Ovary (tissue), 3 donors: ENCODE measurements around the gene PPP1R9B.

ENCODE experiments used
- EP300 ChIP-seq: sonication (generic); formaldehyde crosslinking; IDR thresholded peaks from one replicate; pipeline ENCODE4 v1.6.1; 2017; ENCODE audit warnings: antibody characterized with exemption
- POLR2A ChIP-seq: fragments of 450-650 bp; IDR thresholded peaks from one replicate; pipeline ENCODE4 v1.6.1; 2017; ENCODE audit warnings: antibody characterized with exemption, mild to moderate bottlenecking, moderate library complexity
- TF ChIP-seq, protein P1 (sequence below), 3 donors: fragments of 450-650 bp in 2 of 3; fragments of 200-600 bp in 1 of 3; IDR thresholded peaks; one replicate each; pipeline versions ENCODE4 v1.5.1 to v1.8.0; 2016 to 2022; ENCODE audit warnings: antibody characterized with exemption in 3 of 3, mild to moderate bottlenecking in 1 of 3
- donor health status: DM: no; HTN: no; CAD: no.

DNA sequence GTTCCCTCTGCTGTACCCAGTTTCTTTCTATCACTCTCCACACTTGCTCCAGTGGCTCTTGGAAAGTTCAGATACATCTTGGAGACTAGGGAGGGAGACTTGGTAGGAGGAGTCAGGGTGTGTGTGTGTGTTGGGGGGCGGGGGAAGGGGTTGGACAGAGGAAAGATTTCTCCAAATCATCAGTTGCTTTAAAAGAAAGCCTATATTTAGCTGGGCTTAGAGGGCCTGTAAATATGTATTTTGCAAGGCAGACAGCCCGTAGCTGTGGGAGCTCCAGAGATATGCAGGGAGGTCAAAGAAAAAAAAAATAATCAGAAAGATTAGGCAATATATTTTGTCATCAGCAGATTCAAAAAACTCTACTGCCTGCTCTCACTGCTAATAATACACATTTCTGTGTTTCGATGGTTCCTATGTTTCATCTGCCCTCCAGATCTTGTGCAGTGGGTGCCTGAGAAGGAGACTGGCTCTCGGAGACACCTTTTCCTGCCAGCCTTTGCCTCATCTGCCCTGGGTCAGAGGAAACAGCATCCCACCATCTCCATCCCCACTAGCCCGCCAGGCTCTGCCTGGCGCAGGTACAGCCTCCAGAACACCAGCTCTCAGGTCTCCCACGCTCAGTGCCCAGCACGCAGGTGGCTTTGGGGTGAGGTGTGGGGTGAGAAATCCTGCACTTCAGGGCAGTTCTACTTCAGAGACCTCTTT lies 4.8 kb upstream of the PPP1R9B start:
- TF ChIP-seq, protein P1, sequence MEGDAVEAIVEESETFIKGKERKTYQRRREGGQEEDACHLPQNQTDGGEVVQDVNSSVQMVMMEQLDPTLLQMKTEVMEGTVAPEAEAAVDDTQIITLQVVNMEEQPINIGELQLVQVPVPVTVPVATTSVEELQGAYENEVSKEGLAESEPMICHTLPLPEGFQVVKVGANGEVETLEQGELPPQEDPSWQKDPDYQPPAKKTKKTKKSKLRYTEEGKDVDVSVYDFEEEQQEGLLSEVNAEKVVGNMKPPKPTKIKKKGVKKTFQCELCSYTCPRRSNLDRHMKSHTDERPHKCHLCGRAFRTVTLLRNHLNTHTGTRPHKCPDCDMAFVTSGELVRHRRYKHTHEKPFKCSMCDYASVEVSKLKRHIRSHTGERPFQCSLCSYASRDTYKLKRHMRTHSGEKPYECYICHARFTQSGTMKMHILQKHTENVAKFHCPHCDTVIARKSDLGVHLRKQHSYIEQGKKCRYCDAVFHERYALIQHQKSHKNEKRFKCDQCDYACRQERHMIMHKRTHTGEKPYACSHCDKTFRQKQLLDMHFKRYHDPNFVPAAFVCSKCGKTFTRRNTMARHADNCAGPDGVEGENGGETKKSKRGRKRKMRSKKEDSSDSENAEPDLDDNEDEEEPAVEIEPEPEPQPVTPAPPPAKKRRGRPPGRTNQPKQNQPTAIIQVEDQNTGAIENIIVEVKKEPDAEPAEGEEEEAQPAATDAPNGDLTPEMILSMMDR (IDR thresholded peaks at IDR 0.05), result no peak
- TF ChIP-seq POLR2A (no peak), EP300 (no peak)
